ENCODE measurements around the gene TAS2R16.
"Not testable (repeated sequence)": the region's sequence is repeated elsewhere in the genome, so short reads cannot be mapped to it uniquely, and the experiment has no call there.

TAS2R16 gene

DNA sequence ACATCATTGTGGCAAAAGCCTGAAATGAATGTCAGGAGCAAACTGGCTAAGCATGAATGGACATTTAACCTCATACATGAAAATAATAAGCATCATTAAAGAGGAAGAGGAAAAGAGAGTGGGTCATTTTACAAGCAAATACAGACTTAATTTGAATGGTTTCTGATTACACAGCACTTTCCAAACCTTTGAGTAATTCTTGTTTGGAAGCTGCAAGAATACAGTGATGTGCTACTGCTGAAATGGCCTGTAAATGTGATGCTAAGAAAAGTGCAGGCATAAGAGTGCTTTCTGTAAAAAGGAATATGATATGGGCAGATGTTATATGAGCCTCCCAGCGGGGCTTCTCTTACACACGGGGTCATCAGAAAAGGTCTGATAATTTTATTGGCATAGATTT is 30.2 kb downstream of the TAS2R16 start:
- no peak overlapping the region for H3K4me3 ChIP-seq (replicated peaks; ENCODE audit: low read depth, low read length)
- no peak for TF ChIP-seq CTCF (IDR thresholded peaks at IDR 0.05; ENCODE audit: low read depth, low read length, missing control alignments)
- DNase-seq (ENCODE audit: extremely low read depth, low read depth), result no peak

- not testable (repeated sequence) for DNase-seq (ENCODE audit: extremely low read depth, low read depth); H3K4me3 ChIP-seq (replicated peaks; ENCODE audit: low read depth, low read length)
Measured at GRCh38 chr7:122953678-122954077, 41.8 kb downstream of the TAS2R16 start.

- no peak overlapping the region for H3K4me3 ChIP-seq (replicated peaks; ENCODE audit: low read depth, low read length)
- no peak for DNase-seq (ENCODE audit: extremely low read depth, low read depth)
- no peak for TF ChIP-seq CTCF (IDR thresholded peaks at IDR 0.05; ENCODE audit: low read depth, low read length, missing control alignments)
Measured at GRCh38 chr7:122951006-122951405, 44.5 kb downstream of the TAS2R16 start.

- no peak overlapping the region for H3K4me3 ChIP-seq (replicated peaks; ENCODE audit: low read depth, low read length)
- DNase-seq (ENCODE audit: extremely low read depth, low read depth), result no peak
- no peak for TF ChIP-seq CTCF (IDR thresholded peaks at IDR 0.05; ENCODE audit: low read depth, low read length, missing control alignments)
Measured at GRCh38 chr7:122949186-122949585, 46.3 kb downstream of the TAS2R16 start.
